HEK293 (cell line): ENCODE results near the gene ARHGEF5.

Experiments used
- CTCF ChIA-PET: fragments of 350-600 bp; formaldehyde crosslinking; extraction: SDS; loops from one replicate; lab custom pipeline; 2021; ENCODE audit warnings: antibody characterized with exemption; lab: Yijun Ruan, JAX
- POLR2A ChIA-PET: fragments of 300-600 bp; formaldehyde crosslinking; extraction: SDS; loops from one replicate; lab custom pipeline; 2020; ENCODE audit warnings: antibody characterized with exemption, inconsistent platforms; lab: Yijun Ruan, JAX
- H3K27ac ChIP-seq: fragments of 200-500 bp; sonication (Bioruptor generic); 2 replicates; pipeline ENCODE4 v1.5.1; 2014; ENCODE audit warnings: low read depth, low read length, control low read depth, inconsistent platforms; ENCODE audit errors: extremely low read depth
- H3K36me3 ChIP-seq, 2 experiments: fragments of 200-500 bp in 1 of 2; sonication (Bioruptor generic) in 1 of 2; 1 replicate in 1 of 2; 2 replicates in 1 of 2; pipeline ENCODE4 v1.5.1; 2014 to 2017; ENCODE audit warnings: inconsistent platforms in 2 of 2, low read length in 2 of 2; ENCODE audit not compliant: control insufficient read depth in 2 of 2, insufficient read depth in 1 of 2
- H3K4me1 ChIP-seq: fragments of 200-500 bp; sonication (Bioruptor generic); 2 replicates; pipeline ENCODE4 v1.5.1; 2014; ENCODE audit warnings: mild to moderate bottlenecking, low read length, inconsistent platforms; ENCODE audit not compliant: control insufficient read depth, insufficient read depth
- H3K4me3 ChIP-seq: 2 replicates; pipeline ENCODE4 v1.5.1; 2011; ENCODE audit warnings: low read depth, mild to moderate bottlenecking, control low read depth, low read length, moderate library complexity
- H3K9me3 ChIP-seq: fragments of 200-500 bp; sonication (Bioruptor generic); 2 replicates; pipeline ENCODE4 v1.5.1; 2014; ENCODE audit warnings: low read depth, low read length, inconsistent platforms; ENCODE audit not compliant: control insufficient read depth, insufficient read depth
- BCL11B ChIP-seq: fragments of 450-650 bp; formaldehyde crosslinking; IDR thresholded peaks from 2 replicates; pipeline ENCODE4 v1.5.1; 2016; ENCODE audit warnings: low read depth, missing biosample characterization, missing genetic modification characterization
- GFI1B ChIP-seq: fragments of 450-650 bp; formaldehyde crosslinking; IDR thresholded peaks from 2 replicates; pipeline ENCODE4 v1.5.1; 2016; ENCODE audit warnings: missing biosample characterization, missing genetic modification characterization
- GLI4 ChIP-seq: fragments of 450-650 bp; formaldehyde crosslinking; IDR thresholded peaks from 2 replicates; pipeline ENCODE4 v1.5.1; 2016; ENCODE audit warnings: missing biosample characterization, missing genetic modification characterization
- KLF1 ChIP-seq: fragments of 450-650 bp; formaldehyde crosslinking; IDR thresholded peaks from 2 replicates; pipeline ENCODE4 v1.5.1; 2016; ENCODE audit warnings: missing biosample characterization, missing genetic modification characterization
- KLF17 ChIP-seq: fragments of 450-650 bp; formaldehyde crosslinking; IDR thresholded peaks from 2 replicates; pipeline ENCODE4 v1.5.1; 2016; ENCODE audit warnings: missing biosample characterization, missing genetic modification characterization
- REPIN1 ChIP-seq: fragments of 450-650 bp; formaldehyde crosslinking; IDR thresholded peaks from 2 replicates; pipeline ENCODE4 v1.5.1; 2017; ENCODE audit warnings: missing biosample characterization, missing genetic modification characterization, low read depth
- ZBTB17 ChIP-seq: fragments of 450-650 bp; formaldehyde crosslinking; IDR thresholded peaks from 2 replicates; pipeline ENCODE4 v1.5.1; 2016; ENCODE audit warnings: missing biosample characterization, missing genetic modification characterization
- ZNF132 ChIP-seq: fragments of 450-650 bp; formaldehyde crosslinking; IDR thresholded peaks from 2 replicates; pipeline ENCODE4 v1.5.1; 2017; ENCODE audit warnings: missing biosample characterization, missing genetic modification characterization, borderline replicate concordance
- ZNF248 ChIP-seq: fragments of 450-650 bp; formaldehyde crosslinking; IDR thresholded peaks from 2 replicates; pipeline ENCODE4 v1.5.1; 2017; ENCODE audit warnings: missing biosample characterization, missing genetic modification characterization
- ZNF26 ChIP-seq: fragments of 450-650 bp; formaldehyde crosslinking; IDR thresholded peaks from 2 replicates; pipeline ENCODE4 v1.5.1; 2016; ENCODE audit warnings: missing biosample characterization, missing genetic modification characterization
- ZNF354C ChIP-seq: fragments of 450-650 bp; formaldehyde crosslinking; IDR thresholded peaks from 2 replicates; pipeline ENCODE4 v1.5.1; 2016; ENCODE audit warnings: missing biosample characterization, missing genetic modification characterization, low read depth, borderline replicate concordance
- ZNF501 ChIP-seq: fragments of 450-650 bp; formaldehyde crosslinking; IDR thresholded peaks from 2 replicates; pipeline ENCODE4 v1.5.1; 2016; ENCODE audit warnings: missing biosample characterization, missing genetic modification characterization
- ZNF555 ChIP-seq: fragments of 450-650 bp; formaldehyde crosslinking; conservative IDR thresholded peaks from 2 replicates; pipeline ENCODE4 v1.5.1; 2017; ENCODE audit warnings: missing biosample characterization, mild to moderate bottlenecking, missing genetic modification characterization, inconsistent platforms
- ZNF664 ChIP-seq: fragments of 450-650 bp; formaldehyde crosslinking; IDR thresholded peaks from 2 replicates; pipeline ENCODE4 v1.5.1; 2016; ENCODE audit warnings: missing biosample characterization, missing genetic modification characterization
- ZNF785 ChIP-seq: fragments of 450-650 bp; formaldehyde crosslinking; IDR thresholded peaks from 2 replicates; pipeline ENCODE4 v1.5.1; 2016; ENCODE audit warnings: missing biosample characterization, missing genetic modification characterization
- ZSCAN30 ChIP-seq: fragments of 450-650 bp; IDR thresholded peaks from 2 replicates; pipeline ENCODE4 v1.5.1; 2018; ENCODE audit warnings: missing biosample characterization, mild to moderate bottlenecking, missing genetic modification characterization, moderate library complexity
- ZXDB ChIP-seq: fragments of 450-650 bp; formaldehyde crosslinking; IDR thresholded peaks from 2 replicates; pipeline ENCODE4 v1.5.1; 2016; ENCODE audit warnings: missing biosample characterization, missing genetic modification characterization
- TF ChIP-seq, protein P1 (sequence below): fragments of 450-650 bp; formaldehyde crosslinking; conservative IDR thresholded peaks from 2 replicates; pipeline ENCODE4 v1.5.1; 2016; ENCODE audit warnings: low read depth, missing biosample characterization, missing genetic modification characterization
- TF ChIP-seq, protein P2 (sequence below): fragments of 450-650 bp; formaldehyde crosslinking; IDR thresholded peaks from 2 replicates; pipeline ENCODE4 v1.5.1; 2016; ENCODE audit warnings: missing biosample characterization, missing genetic modification characterization

Gene ARHGEF5

DNA sequence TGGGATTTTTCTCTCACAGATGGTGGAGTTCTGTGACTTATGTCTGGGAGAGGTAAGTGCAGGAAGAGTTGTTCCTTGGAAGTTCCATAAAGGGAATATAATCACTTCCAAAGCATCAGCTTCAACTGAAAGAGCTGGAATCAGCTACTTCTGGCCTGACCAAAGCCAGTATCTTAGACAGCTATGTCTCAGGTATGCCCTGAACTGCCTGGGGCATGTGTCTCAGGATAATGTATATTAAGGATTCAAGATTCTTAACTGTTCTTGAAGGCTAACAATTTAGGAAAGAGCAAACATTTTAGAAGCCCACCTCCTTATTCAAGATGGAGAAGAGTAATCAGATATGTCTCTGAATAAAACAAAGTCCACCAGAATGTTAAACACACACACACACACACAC lies 60.7 kb downstream of the ARHGEF5 start:
- Histone ChIP-seq H3K4me1 (no peaks in the 10 kb centered on the region), H3K4me3 (no peak overlapping the region), H3K9me3 (no peaks in the 10 kb centered on the region), H3K36me3 (no peaks in the 10 kb centered on the region), H3K27ac (no peak overlapping the region)
- TF ChIP-seq ZNF555 (tag by site-specific recombination), result no peak
- no peak for TF ChIP-seq ZNF354C (tag by site-specific recombination)
- TF ChIP-seq, protein P1, sequence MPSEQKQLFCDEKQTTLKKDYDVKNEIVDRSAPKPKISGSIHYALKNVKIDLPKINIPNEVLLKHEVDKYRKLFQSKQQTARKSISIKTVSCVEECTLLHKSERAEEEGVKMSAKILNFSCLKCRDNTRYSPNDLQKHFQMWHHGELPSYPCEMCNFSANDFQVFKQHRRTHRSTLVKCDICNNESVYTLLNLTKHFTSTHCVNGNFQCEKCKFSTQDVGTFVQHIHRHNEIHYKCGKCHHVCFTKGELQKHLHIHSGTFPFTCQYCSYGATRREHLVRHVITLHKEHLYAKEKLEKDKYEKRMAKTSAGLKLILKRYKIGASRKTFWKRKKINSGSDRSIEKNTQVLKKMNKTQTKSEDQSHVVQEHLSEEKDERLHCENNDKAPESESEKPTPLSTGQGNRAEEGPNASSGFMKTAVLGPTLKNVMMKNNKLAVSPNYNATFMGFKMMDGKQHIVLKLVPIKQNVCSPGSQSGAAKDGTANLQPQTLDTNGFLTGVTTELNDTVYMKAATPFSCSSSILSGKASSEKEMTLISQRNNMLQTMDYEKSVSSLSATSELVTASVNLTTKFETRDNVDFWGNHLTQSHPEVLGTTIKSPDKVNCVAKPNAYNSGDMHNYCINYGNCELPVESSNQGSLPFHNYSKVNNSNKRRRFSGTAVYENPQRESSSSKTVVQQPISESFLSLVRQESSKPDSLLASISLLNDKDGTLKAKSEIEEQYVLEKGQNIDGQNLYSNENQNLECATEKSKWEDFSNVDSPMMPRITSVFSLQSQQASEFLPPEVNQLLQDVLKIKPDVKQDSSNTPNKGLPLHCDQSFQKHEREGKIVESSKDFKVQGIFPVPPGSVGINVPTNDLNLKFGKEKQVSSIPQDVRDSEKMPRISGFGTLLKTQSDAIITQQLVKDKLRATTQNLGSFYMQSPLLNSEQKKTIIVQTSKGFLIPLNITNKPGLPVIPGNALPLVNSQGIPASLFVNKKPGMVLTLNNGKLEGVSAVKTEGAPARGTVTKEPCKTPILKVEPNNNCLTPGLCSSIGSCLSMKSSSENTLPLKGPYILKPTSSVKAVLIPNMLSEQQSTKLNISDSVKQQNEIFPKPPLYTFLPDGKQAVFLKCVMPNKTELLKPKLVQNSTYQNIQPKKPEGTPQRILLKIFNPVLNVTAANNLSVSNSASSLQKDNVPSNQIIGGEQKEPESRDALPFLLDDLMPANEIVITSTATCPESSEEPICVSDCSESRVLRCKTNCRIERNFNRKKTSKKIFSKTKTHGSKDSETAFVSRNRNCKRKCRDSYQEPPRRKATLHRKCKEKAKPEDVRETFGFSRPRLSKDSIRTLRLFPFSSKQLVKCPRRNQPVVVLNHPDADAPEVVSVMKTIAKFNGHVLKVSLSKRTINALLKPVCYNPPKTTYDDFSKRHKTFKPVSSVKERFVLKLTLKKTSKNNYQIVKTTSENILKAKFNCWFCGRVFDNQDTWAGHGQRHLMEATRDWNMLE, result no peak
- TF ChIP-seq BCL11B (tag by site-specific recombination), result no peak
- no peak for TF ChIP-seq REPIN1 (tag by site-specific recombination)
- no peak for TF ChIP-seq ZNF132 (tag by site-specific recombination)
- TF ChIP-seq ZNF664, result no peak
- no peak for TF ChIP-seq KLF17 (tag by site-specific recombination)
- TF ChIP-seq ZSCAN30, result no peak
- no peak for TF ChIP-seq ZNF501 (tag by site-specific recombination)
- no peak for TF ChIP-seq ZNF26 (tag by site-specific recombination)
- TF ChIP-seq ZXDB (tag by site-specific recombination), result no peak
- TF ChIP-seq KLF1, result no peak
- TF ChIP-seq ZNF785 (tag by site-specific recombination), result no peak
- TF ChIP-seq ZBTB17 (tag by site-specific recombination), result no peak
- TF ChIP-seq, protein P2, sequence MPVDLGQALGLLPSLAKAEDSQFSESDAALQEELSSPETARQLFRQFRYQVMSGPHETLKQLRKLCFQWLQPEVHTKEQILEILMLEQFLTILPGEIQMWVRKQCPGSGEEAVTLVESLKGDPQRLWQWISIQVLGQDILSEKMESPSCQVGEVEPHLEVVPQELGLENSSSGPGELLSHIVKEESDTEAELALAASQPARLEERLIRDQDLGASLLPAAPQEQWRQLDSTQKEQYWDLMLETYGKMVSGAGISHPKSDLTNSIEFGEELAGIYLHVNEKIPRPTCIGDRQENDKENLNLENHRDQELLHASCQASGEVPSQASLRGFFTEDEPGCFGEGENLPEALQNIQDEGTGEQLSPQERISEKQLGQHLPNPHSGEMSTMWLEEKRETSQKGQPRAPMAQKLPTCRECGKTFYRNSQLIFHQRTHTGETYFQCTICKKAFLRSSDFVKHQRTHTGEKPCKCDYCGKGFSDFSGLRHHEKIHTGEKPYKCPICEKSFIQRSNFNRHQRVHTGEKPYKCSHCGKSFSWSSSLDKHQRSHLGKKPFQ (tag by site-specific recombination), result no peak
- TF ChIP-seq GFI1B (tag by site-specific recombination), result no peak
- no peak for TF ChIP-seq GLI4 (tag by site-specific recombination)
- no peak for TF ChIP-seq ZNF248 (tag by site-specific recombination)
- CTCF ChIA-PET, result interaction anchor here (1.1 kb wide), 1 partner anchor 288 kb away, joined by 3 read pairs; no protein-coding TSS in a partner anchor
- POLR2A ChIA-PET, result no interaction called here
